Activated T-cell treated with anti-CD3 and anti-CD28 coated beads for 24 hours (primary cell): ENCODE measurements around the gene ZNFX1.
"Not testable (repeated sequence)": the region's sequence is repeated elsewhere in the genome, so short reads cannot be mapped to it uniquely, and the experiment has no call there.

ENCODE experiments used
- DNase-seq: peaks from one replicate; pipeline ENCODE4 v3.0.0-alpha.2; 2020; ENCODE audit warnings: low read depth

The ZNFX1 gene

GRCh38 chr20:49210101-49210756 is 67.6 kb downstream of the ZNFX1 start:
- no peak for DNase-seq

- DNase-seq: no peak
These were observed 70.8 kb downstream of the ZNFX1 start for GRCh38 chr20:49207076-49207475.

GRCh38 chr20:49203746-49204145 is 74.1 kb downstream of the ZNFX1 start:
- DNase-seq: no peak

- no peak for DNase-seq
These were observed 74.8 kb downstream of the ZNFX1 start for GRCh38 chr20:49203011-49203410.

- no peak for DNase-seq
These were observed 78.0 kb downstream of the ZNFX1 start for GRCh38 chr20:49199729-49200293.

- DNase-seq: not testable (repeated sequence)
These were observed 84.8 kb downstream of the ZNFX1 start for GRCh38 chr20:49192944-49193518.
